HG03565 (cell line): Measurements from ENCODE around the gene CXCL6.

Experiments used
- ATAC-seq: cut with Tn5 transposase; IDR thresholded peaks from one replicate; pipeline ENCODE4 v1.9.1; 2021; ENCODE audit warnings: mild to moderate bottlenecking, moderate library complexity; ENCODE audit not compliant: unreplicated experiment

Gene CXCL6

GRCh38 chr4:73836373-73837279 lies at the start of gene CXCL6:
TSS of gene CXCL6 (plus strand) at chr4:73836678. CDS start at chr4:73836751, 73 bp downstream.
- no peak for ATAC-seq

GRCh38 chr4:73788411-73788810 lies 48.1 kb upstream of the CXCL6 start:
- no peak for ATAC-seq

GRCh38 chr4:73798842-73799241 lies 37.6 kb upstream of the CXCL6 start:
- ATAC-seq = no peak

GRCh38 chr4:73800206-73800605 lies 36.3 kb upstream of the CXCL6 start:
- ATAC-seq = no peak

GRCh38 chr4:73801692-73802091 lies 34.8 kb upstream of the CXCL6 start:
- ATAC-seq = no peak

- ATAC-seq = no peak
Measured at GRCh38 chr4:73803213-73803612, 33.3 kb upstream of the CXCL6 start.

- no peak for ATAC-seq
Measured at GRCh38 chr4:73810191-73810590, 26.3 kb upstream of the CXCL6 start.

- no peak for ATAC-seq
Measured at GRCh38 chr4:73811841-73812240, 24.6 kb upstream of the CXCL6 start.

GRCh38 chr4:73814679-73815078 lies 21.8 kb upstream of the CXCL6 start:
- ATAC-seq = no peak

- peak; percentile 41 for ATAC-seq
Measured at GRCh38 chr4:73815145-73815544, 21.3 kb upstream of the CXCL6 start.

GRCh38 chr4:73816814-73817213 lies 19.7 kb upstream of the CXCL6 start:
- ATAC-seq = no peak

- no peak for ATAC-seq
Measured at GRCh38 chr4:73817341-73817740, 19.1 kb upstream of the CXCL6 start.

GRCh38 chr4:73821325-73821724 lies 15.2 kb upstream of the CXCL6 start:
- no peak for ATAC-seq

GRCh38 chr4:73822389-73822788 lies 14.1 kb upstream of the CXCL6 start:
- ATAC-seq = no peak

GRCh38 chr4:73822812-73823504 lies 13.5 kb upstream of the CXCL6 start:
- no peak for ATAC-seq

- no peak for ATAC-seq
Measured at GRCh38 chr4:73823760-73824159, 12.7 kb upstream of the CXCL6 start.

GRCh38 chr4:73828956-73829355 lies 7.5 kb upstream of the CXCL6 start:
- ATAC-seq = no peak

GRCh38 chr4:73831569-73831968 lies 4.9 kb upstream of the CXCL6 start:
- ATAC-seq = no peak

GRCh38 chr4:73832651-73833237 lies 3.7 kb upstream of the CXCL6 start:
- ATAC-seq = no peak

GRCh38 chr4:73839071-73839470 lies 2.6 kb downstream of the CXCL6 start:
- ATAC-seq = no peak

- no peak for ATAC-seq
Measured at GRCh38 chr4:73839715-73840114, 3.2 kb downstream of the CXCL6 start.
